ENCODE results near the gene RELN.

RELN gene

GRCh38 chr7:103644319-103644718 is 345.1 kb downstream of the RELN start:
- no peak for TF ChIP-seq FOXK2 (IDR thresholded peaks at IDR 0.05)
- TF ChIP-seq CTBP1 (IDR thresholded peaks at IDR 0.05; ENCODE audit: borderline replicate concordance), result no peak
- TF ChIP-seq FOXM1 (IDR thresholded peaks at IDR 0.05; ENCODE audit: borderline replicate concordance), result no peak
- no peak for TF ChIP-seq LEF1 (IDR thresholded peaks at IDR 0.05; ENCODE audit: borderline replicate concordance)
- no peak for TF ChIP-seq SUZ12 (IDR thresholded peaks at IDR 0.05)
- no peak for TF ChIP-seq NFRKB (IDR thresholded peaks at IDR 0.05)
- TF ChIP-seq ZNF384 (IDR thresholded peaks at IDR 0.05), result no peak
- TF ChIP-seq L3MBTL2 (conservative IDR thresholded peaks at IDR 0.05), result no peak
- no peak for TF ChIP-seq PKNOX1 (IDR thresholded peaks at IDR 0.05)
- no peak for TF ChIP-seq ARNT (IDR thresholded peaks at IDR 0.05)
- TF ChIP-seq BHLHE40 (IDR thresholded peaks at IDR 0.05; ENCODE audit: borderline replicate concordance), result no peak
- TF ChIP-seq HDGF (IDR thresholded peaks at IDR 0.05; ENCODE audit: borderline replicate concordance), result no peak
- TF ChIP-seq ELF4 (IDR thresholded peaks at IDR 0.05), result no peak
- TF ChIP-seq SP1 (IDR thresholded peaks at IDR 0.05), result no peak
- no peak for DNase-seq (ENCODE audit: extremely low spot score)
- ChIA-PET CTCF (no interaction called here), POLR2A (no interaction called here)

GRCh38 chr7:103640031-103640779 is 349.3 kb downstream of the RELN start:
- TF ChIP-seq BHLHE40 (IDR thresholded peaks at IDR 0.05; ENCODE audit: borderline replicate concordance) (no peak), FOXM1 (IDR thresholded peaks at IDR 0.05; ENCODE audit: borderline replicate concordance) (no peak), CTBP1 (IDR thresholded peaks at IDR 0.05; ENCODE audit: borderline replicate concordance) (no peak), L3MBTL2 (conservative IDR thresholded peaks at IDR 0.05) (no peak), ZNF384 (IDR thresholded peaks at IDR 0.05) (no peak), FOXK2 (IDR thresholded peaks at IDR 0.05) (no peak), PKNOX1 (IDR thresholded peaks at IDR 0.05) (no peak), SP1 (IDR thresholded peaks at IDR 0.05) (no peak), NFRKB (IDR thresholded peaks at IDR 0.05) (no peak), ARNT (IDR thresholded peaks at IDR 0.05) (no peak), FOXA1 (IDR thresholded peaks at IDR 0.05) (no peak)
- no peak for DNase-seq (ENCODE audit: extremely low spot score)
- ChIA-PET POLR2A (no interaction called here), CTCF (no interaction called here)

GRCh38 chr7:103637726-103638125 is 351.7 kb downstream of the RELN start:
- no peak for DNase-seq (ENCODE audit: extremely low spot score)
- TF ChIP-seq NFRKB (IDR thresholded peaks at IDR 0.05) (no peak), PKNOX1 (IDR thresholded peaks at IDR 0.05) (no peak), ARNT (IDR thresholded peaks at IDR 0.05) (no peak), HDGF (IDR thresholded peaks at IDR 0.05; ENCODE audit: borderline replicate concordance) (no peak), BHLHE40 (IDR thresholded peaks at IDR 0.05; ENCODE audit: borderline replicate concordance) (no peak), FOXM1 (IDR thresholded peaks at IDR 0.05; ENCODE audit: borderline replicate concordance) (no peak), SP1 (IDR thresholded peaks at IDR 0.05) (no peak), FOXA1 (IDR thresholded peaks at IDR 0.05) (no peak), TARDBP (IDR thresholded peaks at IDR 0.05) (no peak), SUZ12 (IDR thresholded peaks at IDR 0.05) (no peak), LEF1 (IDR thresholded peaks at IDR 0.05; ENCODE audit: borderline replicate concordance) (no peak)
- POLR2A ChIA-PET, result no interaction called here
- CTCF ChIA-PET, result no interaction called here

GRCh38 chr7:103637094-103637493 is 352.4 kb downstream of the RELN start:
- ChIA-PET POLR2A (no interaction called here), CTCF (no interaction called here)
- DNase-seq (ENCODE audit: extremely low spot score), result no peak
- TF ChIP-seq ELF4 (IDR thresholded peaks at IDR 0.05), result no peak
- TF ChIP-seq FOXA1 (IDR thresholded peaks at IDR 0.05), result no peak
- TF ChIP-seq SUZ12 (IDR thresholded peaks at IDR 0.05), result no peak
- no peak for TF ChIP-seq NFRKB (IDR thresholded peaks at IDR 0.05)
- TF ChIP-seq FOXK2 (IDR thresholded peaks at IDR 0.05), result no peak
- TF ChIP-seq BHLHE40 (IDR thresholded peaks at IDR 0.05; ENCODE audit: borderline replicate concordance), result no peak
- TF ChIP-seq ZNF384 (IDR thresholded peaks at IDR 0.05), result no peak
- no peak for TF ChIP-seq FOXM1 (IDR thresholded peaks at IDR 0.05; ENCODE audit: borderline replicate concordance)
- no peak for TF ChIP-seq LEF1 (IDR thresholded peaks at IDR 0.05; ENCODE audit: borderline replicate concordance)
- TF ChIP-seq PKNOX1 (IDR thresholded peaks at IDR 0.05), result no peak
- no peak for TF ChIP-seq CTBP1 (IDR thresholded peaks at IDR 0.05; ENCODE audit: borderline replicate concordance)
- TF ChIP-seq ARNT (IDR thresholded peaks at IDR 0.05), result no peak
- no peak for TF ChIP-seq TARDBP (IDR thresholded peaks at IDR 0.05)
- no peak for TF ChIP-seq HDGF (IDR thresholded peaks at IDR 0.05; ENCODE audit: borderline replicate concordance)
- TF ChIP-seq SP1 (IDR thresholded peaks at IDR 0.05), result no peak
- TF ChIP-seq L3MBTL2 (conservative IDR thresholded peaks at IDR 0.05), result no peak

- no peak for TF ChIP-seq ARNT (IDR thresholded peaks at IDR 0.05)
- no peak for TF ChIP-seq TARDBP (IDR thresholded peaks at IDR 0.05)
- TF ChIP-seq NFRKB (IDR thresholded peaks at IDR 0.05), result no peak
- TF ChIP-seq HDGF (IDR thresholded peaks at IDR 0.05; ENCODE audit: borderline replicate concordance), result no peak
- no peak for TF ChIP-seq PKNOX1 (IDR thresholded peaks at IDR 0.05)
- TF ChIP-seq SUZ12 (IDR thresholded peaks at IDR 0.05), result no peak
- no peak for TF ChIP-seq ZNF384 (IDR thresholded peaks at IDR 0.05)
- CTCF ChIA-PET, result no interaction called here
- POLR2A ChIA-PET, result no interaction called here
- no peak for DNase-seq (ENCODE audit: extremely low spot score)
Measured at GRCh38 chr7:103636153-103636552, 353.3 kb downstream of the RELN start.

All from HEK293T (cell line).